Hematopoietic multipotent progenitor cell (in vitro differentiated cells): ENCODE results near the gene MRM3. TPM values are rescaled to one million over a fixed set of nuclear protein-coding genes. Genes with fewer than 3 reads are reported as not detected.
A peak's percentile ranks its signal among the peaks of the same experiment; 100 is the strongest.
"Not testable (repeated sequence)": the region's sequence is repeated elsewhere in the genome, so short reads cannot be mapped to it uniquely, and the experiment has no call there.

Source experiments
- DNase-seq, 3 donors: peaks; one replicate each; pipeline ENCODE4 v3.0.0-alpha.2; 2011 to 2015; ENCODE audit warnings: low read depth in 2 of 3, low spot score in 2 of 3
- total RNA-seq: library from RNA; depleted of rRNA; stranded (reverse); fragments of >200 nt; gene quantifications from one replicate; pipeline ENCODE4 v1.2.3, GENCODE V29; 2012

The MRM3 gene
- total RNA-seq, 1 donor: 29.4 TPM

- peak; percentile 6 to 58 (median 48) for DNase-seq
Observed at GRCh38 chr17:794876-795275, 12.7 kb downstream of the MRM3 start.

DNA sequence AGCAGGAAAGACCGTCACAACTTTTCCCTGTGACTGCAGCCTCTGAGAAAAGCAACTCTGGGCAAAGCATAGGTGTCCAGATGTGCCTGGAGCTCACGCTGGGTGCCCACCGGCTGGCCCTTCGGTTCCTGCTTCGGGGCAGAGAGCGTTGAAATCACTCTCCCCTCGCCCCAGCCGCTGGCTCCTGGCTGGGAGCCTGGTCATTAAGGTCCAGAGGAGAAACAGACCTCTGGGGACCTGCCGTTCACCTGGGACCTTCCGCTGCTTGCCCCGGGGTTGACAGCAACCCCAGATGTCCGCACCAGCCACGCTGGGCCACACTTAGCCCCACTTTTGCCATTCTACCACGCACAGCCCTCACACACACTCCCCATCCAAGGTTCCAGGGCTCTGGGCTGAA, 13.1 kb downstream of the MRM3 start:
- DNase-seq: no peak

DNA sequence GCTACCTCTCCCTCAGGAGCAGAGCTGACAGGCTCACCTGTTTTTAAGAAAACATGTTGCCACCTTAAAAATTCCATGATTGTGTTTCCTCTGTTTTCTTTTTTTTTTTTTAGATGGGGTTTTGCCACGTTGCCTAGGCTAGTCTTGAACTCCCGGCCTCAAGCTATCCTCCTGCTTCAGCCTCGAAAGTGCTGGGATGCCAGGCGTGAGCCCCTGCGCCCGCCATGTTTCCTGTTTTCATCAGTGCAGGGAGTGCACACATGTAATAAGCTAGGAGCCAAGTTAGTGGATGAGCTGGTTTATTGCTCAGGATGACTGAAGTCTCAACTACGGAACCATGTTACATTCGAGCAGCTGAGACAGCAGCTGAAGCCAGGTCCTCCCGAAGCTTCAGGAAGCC, 13.6 kb downstream of the MRM3 start:
- no peak for DNase-seq

- DNase-seq: no peak
Observed at GRCh38 chr17:796609-797008, 14.5 kb downstream of the MRM3 start.

DNA sequence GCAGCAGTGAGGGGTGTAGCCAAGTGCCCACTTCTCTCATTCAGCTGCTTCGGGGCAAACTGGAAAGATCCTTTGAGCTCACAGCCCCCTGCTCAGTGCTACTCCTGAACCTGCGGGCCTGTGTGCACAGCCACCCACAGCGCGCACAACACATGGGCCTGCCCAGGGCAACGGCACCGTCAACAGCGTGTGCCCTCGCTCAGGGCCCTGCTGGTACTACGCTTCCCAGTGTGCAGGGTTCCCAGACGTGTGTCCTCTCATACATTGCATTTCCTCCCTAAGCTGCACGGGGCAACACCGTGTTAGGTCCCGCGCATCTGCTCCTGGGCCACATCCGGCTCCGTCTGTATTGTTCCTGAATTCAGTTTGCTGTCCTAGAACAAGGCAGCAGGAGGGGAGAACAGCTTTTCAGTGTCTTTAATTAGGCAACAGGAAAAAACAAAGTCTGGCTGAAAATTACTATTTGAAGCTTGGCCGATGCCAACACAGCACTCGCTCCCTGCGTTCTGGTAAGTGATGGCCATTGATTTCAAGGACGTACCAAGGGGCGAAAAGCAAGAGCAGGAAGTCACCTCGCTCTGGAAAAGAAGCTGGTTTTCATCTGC, 15.2 kb downstream of the MRM3 start:
- no peak for DNase-seq

DNA sequence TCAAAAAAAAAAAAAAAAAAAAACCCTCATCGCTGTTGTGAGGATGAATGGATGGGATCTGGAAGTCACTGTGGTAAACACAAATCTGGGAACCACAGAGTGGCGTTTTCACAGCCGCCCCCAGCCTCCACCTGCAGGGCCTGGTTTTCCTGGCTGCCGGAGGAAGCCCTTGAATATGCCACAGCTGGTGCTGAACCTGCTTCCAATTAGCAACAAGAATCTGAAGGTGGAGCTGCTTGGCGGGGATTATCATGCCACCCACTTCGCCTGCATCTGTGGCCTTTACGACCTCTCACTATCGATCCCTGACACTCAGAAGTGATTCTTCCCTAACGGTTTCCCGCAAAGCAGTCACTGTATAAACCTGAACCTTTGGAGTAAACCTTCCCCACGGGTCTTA, 16.1 kb downstream of the MRM3 start:
- no peak for DNase-seq

DNA sequence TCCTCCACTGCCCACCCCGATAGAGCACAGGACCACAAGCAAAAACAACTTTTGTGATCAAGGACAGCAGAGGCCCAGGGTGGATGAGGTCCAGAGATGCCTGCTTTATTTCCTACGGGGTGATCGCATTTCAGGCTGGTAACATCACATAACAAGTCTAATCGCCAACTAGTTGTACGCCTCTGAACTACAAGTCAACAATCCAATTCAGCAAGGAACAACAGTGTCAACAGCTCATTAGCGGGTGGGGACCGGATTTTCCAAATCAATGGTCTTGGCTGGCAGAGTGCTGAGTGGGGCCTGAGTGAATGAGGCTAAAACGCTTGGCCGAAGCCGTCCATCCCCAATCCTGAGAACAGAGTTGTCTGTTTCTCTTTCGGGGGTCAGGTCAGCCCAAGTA, 17.1 kb downstream of the MRM3 start:
- no peak for DNase-seq

DNA sequence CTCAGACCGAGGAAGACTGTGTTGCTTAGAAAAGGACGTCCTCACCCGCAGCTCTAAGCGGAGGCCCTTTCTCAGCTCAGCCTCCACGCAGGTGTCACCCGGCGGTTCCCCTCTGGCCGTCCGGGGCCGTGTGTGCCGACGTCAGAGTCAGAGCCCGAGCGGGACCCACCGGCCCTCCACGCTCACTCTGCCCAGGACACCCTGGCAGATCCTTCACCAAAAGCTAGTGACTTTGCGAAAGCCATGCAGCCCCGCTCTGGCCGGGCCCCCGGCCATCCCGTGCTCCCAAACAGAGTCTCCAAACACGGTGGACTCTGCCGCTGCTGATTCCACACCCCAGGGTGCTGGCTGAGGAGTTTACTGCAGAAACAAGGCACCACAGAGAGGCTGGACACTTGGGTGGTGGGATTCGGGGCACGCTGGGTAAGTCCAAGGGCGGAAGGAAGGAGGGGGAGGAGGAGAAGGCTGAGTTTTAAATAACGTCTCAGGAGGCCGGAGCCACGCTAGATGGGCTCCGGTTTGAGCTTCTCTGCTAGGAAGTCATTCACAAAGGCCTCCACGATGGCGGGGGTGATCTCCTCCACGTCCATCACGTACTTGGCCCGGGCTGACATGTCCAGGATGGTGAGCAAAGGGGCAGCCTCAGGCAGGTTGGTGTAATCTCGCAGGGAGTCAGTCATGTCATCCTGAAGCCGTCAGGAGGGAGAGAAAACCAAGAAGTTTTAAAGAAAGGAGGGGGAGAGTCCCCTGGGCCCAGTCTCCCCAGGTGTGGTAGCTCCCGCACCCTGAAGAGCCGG, 18.5 kb downstream of the MRM3 start:
- no peak for DNase-seq

DNA sequence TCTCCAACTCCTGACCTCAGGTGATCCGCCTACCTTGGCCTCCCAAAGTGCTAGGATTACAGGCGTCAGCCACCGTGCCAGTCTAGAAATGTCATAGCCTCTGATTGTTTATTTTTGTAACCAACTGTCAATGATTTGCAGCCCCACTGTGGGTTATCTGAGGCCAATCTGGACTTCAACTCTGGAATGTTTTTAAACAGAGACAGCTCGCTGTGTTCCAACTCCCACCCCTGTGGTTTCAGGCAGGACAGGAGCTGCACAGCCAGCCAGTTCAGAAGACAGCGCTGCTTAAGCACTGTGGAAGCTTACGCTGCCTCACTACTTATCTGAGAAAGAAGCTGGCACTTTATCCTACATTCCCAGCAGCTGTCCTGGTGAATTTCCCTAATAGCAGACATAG, 19.5 kb downstream of the MRM3 start:
- no peak for DNase-seq

- no peak for DNase-seq
Observed at GRCh38 chr17:802481-802880, 20.3 kb downstream of the MRM3 start.

DNA sequence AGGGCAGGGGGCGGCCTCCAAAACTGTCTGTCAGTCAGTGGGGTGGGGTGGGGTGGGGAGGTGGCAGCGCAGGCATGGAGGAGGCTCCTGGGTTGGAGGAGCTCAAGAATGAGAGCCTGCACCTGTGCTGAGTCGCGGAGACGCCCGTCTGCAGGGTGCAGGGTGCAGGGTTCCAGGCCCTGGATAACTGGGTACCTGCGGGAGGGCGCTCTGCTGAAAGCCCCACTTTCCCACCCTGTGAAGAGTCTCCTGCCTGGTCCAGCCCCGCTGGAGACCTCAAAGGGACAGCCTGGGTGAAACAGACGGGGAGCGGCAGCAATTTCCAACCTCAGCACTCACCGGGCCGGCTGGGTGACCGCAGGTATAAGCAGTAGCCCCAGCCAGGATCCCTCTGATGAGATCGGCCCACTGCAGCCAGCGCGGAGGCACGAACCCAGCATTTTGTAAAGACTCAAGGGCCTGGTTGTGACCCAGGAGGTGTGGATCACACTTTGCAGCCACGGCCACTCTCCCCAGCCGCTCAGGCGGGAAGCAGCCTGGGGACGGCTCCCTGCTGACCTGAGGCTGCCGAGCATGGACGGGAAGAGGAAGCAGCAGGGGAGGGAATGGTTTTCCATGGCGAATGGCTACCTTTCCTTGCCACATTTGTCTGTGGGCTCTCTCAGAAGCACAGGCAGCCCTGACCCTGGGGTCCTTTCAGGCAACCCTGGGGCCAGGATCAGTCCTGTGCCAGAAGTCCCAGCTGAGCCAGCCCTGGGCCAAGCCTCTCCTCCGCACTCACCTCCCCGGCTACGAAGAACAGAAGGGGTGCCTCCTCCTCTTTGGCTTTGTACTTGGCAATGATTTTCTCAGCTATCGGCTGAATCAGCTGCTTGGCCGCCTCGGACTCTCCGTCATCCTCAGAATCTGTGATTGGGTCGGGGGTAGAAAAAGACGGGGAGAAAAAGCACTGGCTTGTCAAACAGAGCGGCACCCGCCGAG, 21.0 kb downstream of the MRM3 start:
- no peak for DNase-seq

DNA sequence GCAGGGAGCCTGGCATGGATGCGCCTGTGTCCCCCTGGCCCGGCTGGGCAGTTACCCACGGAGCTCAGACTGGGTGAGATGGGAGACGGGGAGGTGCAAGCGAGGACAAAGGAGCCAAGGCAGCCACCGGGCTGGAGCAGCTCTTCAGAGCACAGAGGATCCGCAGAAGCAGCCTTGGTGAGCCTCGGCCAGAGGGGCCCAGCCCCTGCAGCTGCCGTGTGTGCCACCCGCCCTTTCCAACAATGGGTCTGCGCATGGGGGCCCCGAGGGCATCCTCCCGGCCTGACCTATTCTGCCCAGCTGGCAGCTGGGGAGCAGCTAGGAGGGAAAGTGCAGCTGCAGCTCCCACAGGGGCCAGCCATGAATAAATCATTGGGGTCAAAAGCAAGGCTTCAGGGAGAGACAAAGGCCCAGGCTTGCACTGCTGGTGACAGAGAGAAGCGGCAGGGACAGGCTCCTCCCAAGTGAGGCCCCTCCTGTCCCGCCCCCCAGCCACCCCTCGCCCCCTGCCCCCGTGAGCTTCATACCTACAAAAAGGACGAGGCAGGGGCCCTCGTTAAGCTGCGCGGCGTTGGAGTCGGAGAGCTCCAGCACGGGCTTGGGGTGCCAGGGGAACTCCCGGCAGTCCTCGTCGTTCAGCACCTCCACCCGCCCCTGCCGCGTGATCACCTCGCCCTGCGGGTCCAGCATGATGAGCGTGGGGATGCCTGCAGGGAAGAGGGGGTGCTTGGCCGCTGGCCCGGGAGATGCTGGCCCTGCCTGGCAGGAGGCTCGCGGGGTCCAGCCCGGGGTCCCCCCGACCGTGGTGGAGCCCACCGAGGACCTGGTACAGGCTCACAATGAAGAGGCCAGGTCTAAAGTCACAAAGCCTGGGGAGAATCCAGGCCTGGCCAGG, 22.6 kb downstream of the MRM3 start:
- no peak for DNase-seq

DNA sequence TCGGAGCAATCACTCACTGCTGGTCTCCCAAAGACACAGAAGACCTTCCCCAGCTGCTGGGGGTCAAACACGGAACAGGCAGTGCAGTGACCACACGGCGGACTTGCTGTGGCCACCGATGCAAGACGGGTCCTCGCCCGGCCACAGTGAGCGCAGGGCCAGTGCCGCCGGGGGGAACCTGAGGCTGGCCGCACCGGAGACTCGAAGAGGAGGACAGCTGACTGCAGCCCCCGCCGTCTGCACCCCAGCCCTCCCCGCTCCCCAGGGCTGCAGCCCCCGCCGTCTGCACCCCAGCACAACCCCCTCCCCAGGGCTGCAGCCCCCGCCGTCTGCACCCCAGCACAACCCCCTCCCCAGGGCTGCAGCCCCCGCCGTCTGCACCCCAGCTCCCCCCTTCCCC, 23.7 kb downstream of the MRM3 start:
- DNase-seq: not testable (repeated sequence)

GRCh38 chr17:806346-806745, 24.2 kb downstream of the MRM3 start:
- DNase-seq: no peak

- DNase-seq: no peak
Observed at GRCh38 chr17:806781-807522, 24.8 kb downstream of the MRM3 start.

DNA sequence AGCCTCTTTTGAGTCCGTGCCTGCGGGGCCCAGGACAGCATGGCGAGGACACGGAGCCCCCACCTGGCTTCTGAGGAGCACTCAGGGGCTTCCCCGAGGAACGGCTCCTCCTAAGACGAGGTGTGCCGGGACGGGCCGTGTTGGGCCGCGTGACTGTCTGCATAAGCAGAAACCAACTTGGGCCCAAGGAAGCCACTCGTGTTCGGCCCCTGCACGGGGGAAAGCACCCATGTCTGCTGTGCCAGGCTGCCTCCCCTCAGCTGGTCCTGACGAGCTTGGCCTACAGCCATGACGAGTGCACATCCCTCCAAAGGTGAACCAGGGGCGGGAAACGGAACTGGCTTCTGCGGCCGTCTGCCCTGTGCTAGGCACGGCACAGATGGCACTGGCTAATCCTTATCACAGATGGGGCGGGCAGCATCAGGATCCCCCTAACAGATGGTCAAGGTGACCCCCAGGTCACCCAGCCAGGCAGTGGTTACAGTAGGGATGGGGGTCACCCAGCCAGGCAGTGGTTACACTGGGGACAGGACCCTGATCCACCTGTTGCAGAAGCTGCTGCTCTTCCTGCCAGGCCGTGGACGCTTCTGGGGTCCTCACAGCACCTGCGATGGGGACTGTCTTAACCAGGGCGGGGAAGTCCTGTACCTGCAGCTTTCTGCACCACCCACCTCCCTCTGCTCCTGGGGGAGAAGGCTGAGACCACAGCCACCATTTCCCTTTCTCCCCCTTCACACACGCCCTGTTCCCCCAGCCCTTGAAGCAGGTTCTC, 25.6 kb downstream of the MRM3 start:
- no peak for DNase-seq

DNA sequence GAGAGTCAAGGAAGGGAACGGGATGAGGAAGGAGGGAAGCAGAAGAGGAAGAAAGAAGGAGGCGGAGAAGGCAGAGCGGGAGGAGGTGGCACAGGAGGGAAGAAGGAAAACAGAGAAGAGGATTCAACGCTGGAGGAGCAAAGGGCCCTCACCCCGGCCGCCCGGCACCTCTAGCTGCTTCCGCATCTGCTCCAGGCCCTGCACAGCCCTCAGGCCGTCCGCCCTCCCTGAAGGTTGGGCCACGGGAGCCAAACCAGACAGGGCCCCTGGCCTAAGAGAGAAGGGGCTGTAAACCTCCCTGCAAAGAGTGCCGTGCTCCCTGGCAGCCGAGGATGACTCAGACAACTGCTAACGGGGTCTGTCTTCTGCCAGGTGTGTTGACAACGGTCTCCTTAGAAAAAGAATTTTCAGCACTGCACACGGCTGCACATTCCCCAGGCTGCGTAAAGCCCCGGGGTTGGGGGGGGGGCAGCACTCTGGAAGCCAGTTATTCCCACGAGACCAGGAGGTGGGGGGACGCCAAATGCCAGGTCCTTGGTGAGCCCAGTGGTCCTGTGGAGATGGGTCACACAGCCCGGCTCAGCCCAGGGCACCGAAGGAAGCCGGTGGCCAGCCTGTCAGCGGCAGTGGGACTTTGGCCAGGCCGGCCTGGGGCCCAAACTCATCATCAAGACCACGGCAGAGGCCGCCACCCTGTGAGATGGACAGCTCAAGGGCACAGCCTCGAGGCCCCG, 29.1 kb downstream of the MRM3 start:
- no peak for DNase-seq

DNA sequence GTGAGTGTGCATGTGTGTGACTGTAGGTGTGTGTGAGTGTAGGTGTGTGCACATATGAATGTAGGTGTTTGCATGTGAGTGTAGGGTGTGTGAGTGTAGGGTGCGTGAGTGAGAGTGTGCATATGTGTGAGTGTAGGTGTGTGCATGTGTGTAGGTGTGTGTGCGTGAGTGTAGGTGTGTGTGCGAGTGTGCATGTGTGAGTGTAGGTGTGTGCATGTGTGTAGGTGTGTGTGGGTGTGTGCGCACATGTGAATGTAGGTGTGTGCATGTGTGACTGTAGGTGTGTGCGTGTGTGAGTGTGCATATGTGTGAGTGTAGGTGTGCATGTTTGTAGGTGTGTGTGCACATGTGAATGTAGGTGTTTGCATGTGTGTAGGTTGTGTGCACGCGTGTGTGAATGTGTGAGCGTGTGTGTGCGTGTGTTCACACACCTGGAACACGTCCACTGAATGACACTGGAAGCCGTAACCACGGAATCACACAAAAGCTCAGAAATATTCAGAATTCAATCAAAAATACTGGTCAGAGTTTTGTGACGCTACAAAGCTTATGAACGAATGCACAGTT, 30.6 kb downstream of the MRM3 start:
- no peak for DNase-seq
